Lung (tissue), 12 donors: ENCODE data around the gene HYAL3. TPM values are rescaled to one million over a fixed set of nuclear protein-coding genes. Genes with fewer than 3 reads are reported as not detected.

Experiments
- ATAC-seq: fragments of 200-7000 bp; cut with Tn5 transposase; one replicate; pipeline ENCODE4 v1.9.1; 2020; ENCODE audit warnings: moderate number of reproducible peaks; ENCODE audit not compliant: insufficient read depth, low FRiP score
- DNase-seq, 3 donors: peaks; one replicate each; pipeline ENCODE4 v3.0.0-alpha.2; 2013 to 2017
- H3K27ac ChIP-seq, 2 donors: one replicate each; pipeline ENCODE4 v1.5.1; 2013; ENCODE audit warnings: mild to moderate bottlenecking in 2 of 2, moderate library complexity in 2 of 2, control low read depth in 1 of 2, inconsistent platforms in 1 of 2, low read depth in 1 of 2, low read length in 1 of 2
- H3K27me3 ChIP-seq, 3 donors: one replicate each; pipeline ENCODE4 v1.5.1; 2013; ENCODE audit warnings: low read length in 2 of 3; ENCODE audit not compliant: control insufficient read depth in 3 of 3, insufficient read depth in 3 of 3
- H3K36me3 ChIP-seq, 4 donors: one replicate each; pipeline ENCODE4 v1.5.1; 2013; ENCODE audit warnings: low read length in 4 of 4, mild to moderate bottlenecking in 1 of 4, moderate library complexity in 1 of 4; ENCODE audit not compliant: control insufficient read depth in 4 of 4, insufficient read depth in 4 of 4
- H3K4me1 ChIP-seq, 5 donors: one replicate each; pipeline ENCODE4 v1.5.1; 2013; ENCODE audit warnings: low read length in 5 of 5, mild to moderate bottlenecking in 2 of 5, moderate library complexity in 1 of 5; ENCODE audit not compliant: control insufficient read depth in 5 of 5, insufficient read depth in 5 of 5
- H3K4me3 ChIP-seq: one replicate; pipeline ENCODE4 v1.5.1; 2013; ENCODE audit warnings: mild to moderate bottlenecking, control low read depth, moderate library complexity
- H3K9ac ChIP-seq, 2 donors: one replicate each; pipeline ENCODE4 v1.5.1; 2013; ENCODE audit warnings: low read length in 2 of 2, control low read depth in 1 of 2; ENCODE audit not compliant: insufficient read depth in 1 of 2
- H3K9me3 ChIP-seq, 4 donors: one replicate each; pipeline ENCODE4 v1.5.1; 2013; ENCODE audit warnings: low read length in 3 of 4, mild to moderate bottlenecking in 1 of 4, moderate library complexity in 1 of 4; ENCODE audit not compliant: control insufficient read depth in 4 of 4, insufficient read depth in 3 of 4
- WGBS, 2 donors: extraction: QIAGEN DNeasy Blood & Tissue Kit; methylation state at CpG; one replicate each; pipeline ENCODE4 v1.1.7; 2013; 5-methylcytosine and 5-hydroxymethylcytosine counted together
- polyA plus RNA-seq, 2 donors: library from polyadenylated mRNA; stranded (reverse); fragments of 200-250 nt; gene quantifications; one replicate each; pipeline ENCODE4 v1.2.1, GENCODE V29; 2013
- total RNA-seq, 2 donors: library from RNA; depleted of rRNA in 1 of 2; stranded (reverse); fragments of >200 nt in 1 of 2; gene quantifications; one replicate each; pipeline ENCODE4 v1.2.1, GENCODE V29; 2014 to 2021
- TF ChIP-seq, protein P1 (sequence below): IDR thresholded peaks from 2 replicates; pipeline ENCODE4 v1.5.1; 2012; ENCODE audit warnings: mild to moderate bottlenecking; ENCODE audit errors: control extremely low read depth, extremely low read depth
- donor health status: control.
- donor health status: control.
- donor health status: Bipolar disorder and iron deficiency.
- donor health status: healthy.
- donor health status: DM: yes; HTN: yes; CAD: no.

The HYAL3 gene
- total and polyA plus RNA-seq, 4 donors = 1.4 to 4.9 (median 3.3) TPM

DNA sequence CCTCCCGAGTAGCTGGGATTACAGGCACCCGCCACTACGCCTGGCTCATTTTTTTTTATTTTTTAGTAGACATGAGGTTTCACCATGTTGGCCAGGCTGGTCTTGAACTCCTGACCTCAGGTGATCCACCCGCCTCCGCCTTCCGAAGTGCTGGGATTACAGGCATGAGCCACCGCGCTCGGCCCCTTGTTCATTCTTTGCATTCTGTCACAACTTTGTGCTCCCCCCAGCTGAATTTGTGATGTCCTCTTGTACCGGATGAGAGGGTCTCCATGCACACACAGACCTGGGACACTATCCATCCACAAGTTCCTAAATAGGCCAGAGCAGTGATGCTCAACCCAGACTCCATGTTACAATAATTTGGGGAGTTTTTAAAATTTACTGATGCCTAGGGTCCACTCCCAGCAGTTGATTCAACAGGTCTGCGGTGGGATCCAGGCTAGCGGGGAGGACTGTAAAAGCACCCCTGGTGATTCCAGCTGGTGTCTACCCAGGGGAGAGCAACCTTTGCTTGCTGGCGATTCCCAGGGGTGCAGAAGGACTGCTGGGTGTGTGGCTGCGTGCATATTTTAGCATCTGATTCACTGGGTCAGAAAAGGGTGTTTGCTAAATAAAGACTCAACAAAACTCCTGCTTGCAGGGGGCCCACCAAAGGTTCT, 40.4 kb upstream of the HYAL3 start:
- H3K27ac ChIP-seq = peak overlapping the region; percentile 72 to 77
- no peaks in the 10 kb centered on the region for H3K9me3 ChIP-seq
- no peak for DNase-seq
- TF ChIP-seq, protein P1, sequence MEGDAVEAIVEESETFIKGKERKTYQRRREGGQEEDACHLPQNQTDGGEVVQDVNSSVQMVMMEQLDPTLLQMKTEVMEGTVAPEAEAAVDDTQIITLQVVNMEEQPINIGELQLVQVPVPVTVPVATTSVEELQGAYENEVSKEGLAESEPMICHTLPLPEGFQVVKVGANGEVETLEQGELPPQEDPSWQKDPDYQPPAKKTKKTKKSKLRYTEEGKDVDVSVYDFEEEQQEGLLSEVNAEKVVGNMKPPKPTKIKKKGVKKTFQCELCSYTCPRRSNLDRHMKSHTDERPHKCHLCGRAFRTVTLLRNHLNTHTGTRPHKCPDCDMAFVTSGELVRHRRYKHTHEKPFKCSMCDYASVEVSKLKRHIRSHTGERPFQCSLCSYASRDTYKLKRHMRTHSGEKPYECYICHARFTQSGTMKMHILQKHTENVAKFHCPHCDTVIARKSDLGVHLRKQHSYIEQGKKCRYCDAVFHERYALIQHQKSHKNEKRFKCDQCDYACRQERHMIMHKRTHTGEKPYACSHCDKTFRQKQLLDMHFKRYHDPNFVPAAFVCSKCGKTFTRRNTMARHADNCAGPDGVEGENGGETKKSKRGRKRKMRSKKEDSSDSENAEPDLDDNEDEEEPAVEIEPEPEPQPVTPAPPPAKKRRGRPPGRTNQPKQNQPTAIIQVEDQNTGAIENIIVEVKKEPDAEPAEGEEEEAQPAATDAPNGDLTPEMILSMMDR = no peak
- no peak overlapping the region for H3K9ac ChIP-seq
- 56 to 62% methylated on average over 14 of the region's 14 CpGs for WGBS, 2 donors
- peaks cover 0 to 2% (median 0%) of the 10 kb centered on the region in 4 donors for H3K36me3 ChIP-seq
- ATAC-seq = no peak
- peaks cover 3 to 56% (median 18%) of the 10 kb centered on the region in 5 donors for H3K4me1 ChIP-seq
- peak overlapping the region; percentile 13 for H3K4me3 ChIP-seq
- peaks cover 0 to 5% (median 0%) of the 10 kb centered on the region in 3 donors for H3K27me3 ChIP-seq

DNA sequence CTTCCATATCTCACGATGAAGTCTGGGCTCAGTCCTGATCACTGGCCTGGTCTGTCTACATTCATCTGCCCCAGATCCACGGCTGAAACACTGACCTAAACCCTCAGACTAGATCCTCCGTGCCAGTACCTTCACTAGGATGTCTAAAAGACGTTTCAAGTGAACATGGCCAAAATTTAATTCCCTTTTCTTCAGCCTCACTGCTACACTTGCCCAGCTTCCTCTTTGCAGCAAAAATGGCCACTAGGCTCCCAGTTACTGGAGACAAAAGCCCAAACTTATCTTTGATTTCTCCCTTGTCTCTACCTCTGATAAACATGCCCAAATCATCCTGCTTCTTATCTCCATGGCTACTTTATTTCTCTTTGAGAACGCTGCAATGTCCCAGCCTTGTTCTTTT, 39.8 kb upstream of the HYAL3 start:
- TF ChIP-seq, protein P1 = no peak
- Histone ChIP-seq H3K36me3 (peaks cover 0 to 5% (median 0%) of the 10 kb centered on the region in 4 donors), H3K27ac (peak overlapping the region in 1 of 2 donors; percentile 96), H3K9ac (peak overlapping the region in 1 of 2 donors; percentile 65), H3K9me3 (no peaks in the 10 kb centered on the region), H3K4me1 (peaks cover 10 to 58% (median 21%) of the 10 kb centered on the region in 5 donors), H3K27me3 (peaks cover 0 to 5% (median 0%) of the 10 kb centered on the region in 3 donors), H3K4me3 (no peak overlapping the region)
- no peak for DNase-seq
- ATAC-seq = no peak
- WGBS, 2 donors = 26 to 56% methylated on average over 5 of the region's 5 CpGs

DNA sequence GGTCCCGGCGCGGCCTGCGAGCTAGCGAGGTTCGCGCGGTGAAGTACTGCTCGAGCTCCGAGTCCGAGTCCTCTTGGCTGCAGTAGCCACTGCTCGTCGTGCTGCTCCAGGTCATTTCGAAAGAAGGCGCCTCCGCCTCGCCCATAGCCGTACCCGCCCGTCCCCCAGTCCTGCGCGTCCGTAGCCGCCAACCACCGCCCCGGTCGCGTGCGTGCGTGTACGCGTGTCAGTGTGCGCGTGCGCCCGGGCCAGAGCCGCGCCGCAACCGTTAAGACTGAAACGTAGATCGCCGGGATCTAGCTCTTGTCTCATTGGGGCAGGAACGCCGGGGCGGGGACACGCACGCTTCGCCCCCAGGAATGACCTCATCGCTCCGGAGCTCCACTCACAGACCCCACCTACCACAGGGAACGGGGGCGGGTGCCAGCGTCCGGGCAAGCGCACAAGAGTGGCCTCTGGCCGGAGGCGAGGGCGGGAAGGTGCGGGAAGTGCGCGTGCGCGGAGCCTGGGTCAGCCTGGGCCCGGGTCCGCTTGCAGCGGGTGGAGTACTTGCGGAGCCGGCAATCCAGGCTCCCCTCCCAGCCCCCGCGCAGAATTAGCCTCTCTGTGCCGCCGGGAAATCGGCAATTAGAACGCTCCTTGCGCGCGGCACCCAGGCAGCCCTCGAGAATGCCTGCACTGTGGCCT, 38.1 kb upstream of the HYAL3 start:
- DNase-seq = peak; percentile 99
- 0% methylated on average over 77 to 79 of the region's 79 CpGs for WGBS, 2 donors
- ATAC-seq = peak; percentile 84
- H3K27me3 ChIP-seq = peaks cover 0 to 5% (median 0%) of the 10 kb centered on the region in 3 donors
- TF ChIP-seq, protein P1 = no peak
- H3K36me3 ChIP-seq = peaks cover 0 to 7% (median 2%) of the 10 kb centered on the region in 4 donors
- peak overlapping the region; percentile 63 to 89 for H3K9ac ChIP-seq
- peak overlapping the region; percentile 89 to 96 for H3K27ac ChIP-seq
- H3K4me3 ChIP-seq = peak overlapping the region; percentile 90
- no peaks in the 10 kb centered on the region for H3K9me3 ChIP-seq
- peaks cover 10 to 58% (median 21%) of the 10 kb centered on the region in 5 donors for H3K4me1 ChIP-seq
